ENCODE data around the gene SFPQ.
"Not testable (repeated sequence)": the region's sequence is repeated elsewhere in the genome, so short reads cannot be mapped to it uniquely, and the experiment has no call there.

Gene SFPQ, protein sequence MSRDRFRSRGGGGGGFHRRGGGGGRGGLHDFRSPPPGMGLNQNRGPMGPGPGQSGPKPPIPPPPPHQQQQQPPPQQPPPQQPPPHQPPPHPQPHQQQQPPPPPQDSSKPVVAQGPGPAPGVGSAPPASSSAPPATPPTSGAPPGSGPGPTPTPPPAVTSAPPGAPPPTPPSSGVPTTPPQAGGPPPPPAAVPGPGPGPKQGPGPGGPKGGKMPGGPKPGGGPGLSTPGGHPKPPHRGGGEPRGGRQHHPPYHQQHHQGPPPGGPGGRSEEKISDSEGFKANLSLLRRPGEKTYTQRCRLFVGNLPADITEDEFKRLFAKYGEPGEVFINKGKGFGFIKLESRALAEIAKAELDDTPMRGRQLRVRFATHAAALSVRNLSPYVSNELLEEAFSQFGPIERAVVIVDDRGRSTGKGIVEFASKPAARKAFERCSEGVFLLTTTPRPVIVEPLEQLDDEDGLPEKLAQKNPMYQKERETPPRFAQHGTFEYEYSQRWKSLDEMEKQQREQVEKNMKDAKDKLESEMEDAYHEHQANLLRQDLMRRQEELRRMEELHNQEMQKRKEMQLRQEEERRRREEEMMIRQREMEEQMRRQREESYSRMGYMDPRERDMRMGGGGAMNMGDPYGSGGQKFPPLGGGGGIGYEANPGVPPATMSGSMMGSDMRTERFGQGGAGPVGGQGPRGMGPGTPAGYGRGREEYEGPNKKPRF

DNA sequence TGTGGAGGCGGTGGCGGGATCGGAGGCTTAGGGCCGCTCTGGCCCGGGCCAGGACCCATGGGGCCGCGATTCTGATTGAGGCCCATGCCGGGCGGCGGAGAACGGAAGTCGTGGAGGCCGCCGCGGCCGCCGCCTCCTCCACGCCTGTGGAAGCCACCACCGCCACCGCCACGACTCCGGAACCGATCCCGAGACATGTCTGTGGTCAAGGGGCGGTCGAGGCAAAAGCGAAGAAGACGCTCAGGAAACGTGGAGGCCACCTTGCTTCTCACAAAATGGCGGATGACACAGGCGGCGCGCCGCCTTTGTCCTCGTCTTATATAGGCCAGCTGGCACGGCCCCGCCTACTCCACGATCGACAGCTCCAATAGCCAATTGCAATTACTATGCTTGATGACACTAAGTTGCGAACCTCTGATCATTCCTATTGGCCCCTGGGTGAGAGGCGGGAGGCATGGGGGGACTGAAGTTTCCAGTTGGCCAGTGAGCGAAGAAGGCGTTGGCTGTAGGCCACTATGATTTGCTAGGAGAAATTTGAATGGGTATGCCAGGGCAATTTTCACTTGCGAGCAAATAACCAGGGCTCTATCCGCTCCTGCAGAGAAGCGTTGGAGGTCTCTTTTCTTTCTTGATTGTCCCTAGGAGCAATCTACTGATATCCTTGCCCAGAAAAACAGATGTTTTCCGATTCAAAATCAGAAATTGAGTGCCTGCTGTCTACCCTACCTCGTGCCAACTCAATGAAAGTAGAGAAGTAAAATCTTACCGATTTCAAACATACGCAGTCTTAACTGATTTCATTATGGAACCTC lies at the start of gene SFPQ:
SFPQ (minus strand) TSS at position 293 of the 812 bp plus-strand sequence; CDS start at position 197, 96 bp downstream.
- TF ChIP-seq, protein P1, sequence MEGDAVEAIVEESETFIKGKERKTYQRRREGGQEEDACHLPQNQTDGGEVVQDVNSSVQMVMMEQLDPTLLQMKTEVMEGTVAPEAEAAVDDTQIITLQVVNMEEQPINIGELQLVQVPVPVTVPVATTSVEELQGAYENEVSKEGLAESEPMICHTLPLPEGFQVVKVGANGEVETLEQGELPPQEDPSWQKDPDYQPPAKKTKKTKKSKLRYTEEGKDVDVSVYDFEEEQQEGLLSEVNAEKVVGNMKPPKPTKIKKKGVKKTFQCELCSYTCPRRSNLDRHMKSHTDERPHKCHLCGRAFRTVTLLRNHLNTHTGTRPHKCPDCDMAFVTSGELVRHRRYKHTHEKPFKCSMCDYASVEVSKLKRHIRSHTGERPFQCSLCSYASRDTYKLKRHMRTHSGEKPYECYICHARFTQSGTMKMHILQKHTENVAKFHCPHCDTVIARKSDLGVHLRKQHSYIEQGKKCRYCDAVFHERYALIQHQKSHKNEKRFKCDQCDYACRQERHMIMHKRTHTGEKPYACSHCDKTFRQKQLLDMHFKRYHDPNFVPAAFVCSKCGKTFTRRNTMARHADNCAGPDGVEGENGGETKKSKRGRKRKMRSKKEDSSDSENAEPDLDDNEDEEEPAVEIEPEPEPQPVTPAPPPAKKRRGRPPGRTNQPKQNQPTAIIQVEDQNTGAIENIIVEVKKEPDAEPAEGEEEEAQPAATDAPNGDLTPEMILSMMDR (IDR thresholded peaks at IDR 0.05; ENCODE audit: insufficient read depth, low read depth, low read length, missing control alignments), result no peak
- H3K4me3 ChIP-seq (ENCODE audit: low read depth, low read length), result peak within 1 kb of the TSS; percentile 90
- DNase-seq (ENCODE audit: low read depth), result peak; percentile 99

DNA sequence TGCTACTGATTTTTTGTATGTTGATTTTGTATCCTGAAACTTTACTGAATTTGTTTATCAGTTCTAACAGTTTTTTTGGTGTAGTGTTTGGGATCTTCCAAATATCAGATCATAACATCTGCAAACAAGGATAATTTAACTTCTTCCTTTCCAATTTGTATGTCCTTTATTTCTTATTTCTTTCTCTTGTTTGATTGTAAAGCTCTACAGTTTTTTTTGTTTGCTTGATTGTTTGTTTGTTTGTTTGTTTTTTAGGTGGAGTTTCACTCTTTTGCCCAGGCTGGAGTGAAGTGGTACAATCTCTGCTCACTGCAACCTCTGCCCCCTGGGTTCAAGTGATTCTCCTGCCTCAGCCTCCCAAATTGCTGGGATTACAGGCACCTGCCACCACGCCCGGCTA lies 43.8 kb upstream of the SFPQ start:
- DNase-seq (ENCODE audit: low read depth); H3K4me3 ChIP-seq (ENCODE audit: low read depth, low read length): not testable (repeated sequence)

DNA sequence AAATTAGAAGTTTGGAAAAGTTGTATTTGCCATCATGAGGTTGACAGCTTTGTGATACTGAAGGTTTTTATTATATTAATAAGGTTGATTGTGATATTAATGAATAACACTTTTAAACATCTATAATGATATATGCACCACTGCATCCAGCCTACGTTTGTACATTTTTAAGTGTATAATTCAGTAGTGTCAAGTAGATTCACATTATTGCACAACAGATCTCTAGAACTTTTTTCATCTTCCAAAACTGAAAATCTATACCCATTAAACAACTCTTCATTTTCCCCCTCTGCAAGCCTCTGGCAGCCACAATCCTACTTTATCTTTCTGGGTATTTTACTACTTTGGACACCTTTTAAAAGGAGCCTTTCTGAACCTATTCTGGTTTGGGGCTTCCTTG lies 38.3 kb upstream of the SFPQ start:
- DNase-seq (ENCODE audit: low read depth), result no peak
- H3K4me3 ChIP-seq (ENCODE audit: low read depth, low read length), result no peak overlapping the region
- TF ChIP-seq, protein P1 (IDR thresholded peaks at IDR 0.05; ENCODE audit: insufficient read depth, low read depth, low read length, missing control alignments), result no peak

DNA sequence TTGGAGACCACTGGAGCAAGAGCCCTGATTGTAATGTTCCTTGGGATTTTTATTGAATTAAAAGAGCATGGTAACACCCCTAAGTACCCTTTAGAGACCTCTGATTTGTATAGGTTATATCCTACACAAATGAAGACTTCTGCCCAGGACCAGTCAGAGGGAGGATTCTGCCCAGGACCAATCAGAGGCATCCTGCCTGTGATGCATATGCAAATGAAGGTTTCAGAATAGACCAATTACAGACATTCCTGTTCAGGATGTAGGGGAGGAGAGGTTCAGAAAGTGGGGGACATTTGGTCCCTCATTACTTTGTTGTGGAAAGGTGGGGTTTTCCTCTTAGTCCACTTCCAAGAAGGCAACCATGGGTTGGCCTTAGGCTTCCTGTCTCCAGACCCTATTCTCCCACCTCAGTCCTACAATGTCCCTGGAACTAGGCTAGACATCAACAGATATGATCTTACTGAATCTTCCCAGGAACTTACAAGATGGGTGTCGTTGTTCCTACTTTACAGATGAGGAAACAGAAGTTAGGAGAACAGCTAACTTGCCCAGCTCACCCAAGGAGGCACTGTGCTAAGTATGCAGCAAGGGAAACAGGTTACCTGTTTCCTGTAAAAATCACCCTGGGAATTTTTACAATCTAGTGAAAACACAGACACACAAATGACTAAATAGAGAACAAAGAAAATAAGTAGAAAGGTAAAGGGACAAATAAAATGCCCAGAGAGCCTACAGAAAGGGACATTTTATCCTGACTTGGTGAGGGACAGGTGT lies 36.8 kb upstream of the SFPQ start:
- DNase-seq (ENCODE audit: low read depth), result peak; percentile 44
- TF ChIP-seq, protein P1 (IDR thresholded peaks at IDR 0.05; ENCODE audit: insufficient read depth, low read depth, low read length, missing control alignments), result no peak
- H3K4me3 ChIP-seq (ENCODE audit: low read depth, low read length), result no peak overlapping the region

DNA sequence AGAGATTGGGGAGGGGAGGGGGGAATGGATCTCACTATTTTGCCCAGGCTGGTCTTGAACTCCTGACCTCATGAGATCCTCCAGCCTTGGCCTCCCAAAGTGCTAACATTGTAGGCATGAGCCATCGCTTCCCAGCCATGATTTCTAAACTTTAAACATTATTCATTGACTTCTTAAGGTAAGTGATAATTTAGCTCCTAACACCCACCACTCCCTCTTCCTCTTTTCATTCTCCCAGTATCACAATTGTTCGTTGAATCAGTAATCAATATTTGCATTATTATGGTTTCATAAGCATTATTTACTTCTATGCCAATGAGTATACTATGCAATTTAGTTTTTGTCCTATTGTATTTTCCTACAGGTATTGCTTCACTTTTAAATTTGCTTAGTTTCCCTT lies 33.6 kb upstream of the SFPQ start:
- TF ChIP-seq, protein P1 (IDR thresholded peaks at IDR 0.05; ENCODE audit: insufficient read depth, low read depth, low read length, missing control alignments), result no peak
- no peak overlapping the region for H3K4me3 ChIP-seq (ENCODE audit: low read depth, low read length)
- DNase-seq (ENCODE audit: low read depth), result no peak

DNA sequence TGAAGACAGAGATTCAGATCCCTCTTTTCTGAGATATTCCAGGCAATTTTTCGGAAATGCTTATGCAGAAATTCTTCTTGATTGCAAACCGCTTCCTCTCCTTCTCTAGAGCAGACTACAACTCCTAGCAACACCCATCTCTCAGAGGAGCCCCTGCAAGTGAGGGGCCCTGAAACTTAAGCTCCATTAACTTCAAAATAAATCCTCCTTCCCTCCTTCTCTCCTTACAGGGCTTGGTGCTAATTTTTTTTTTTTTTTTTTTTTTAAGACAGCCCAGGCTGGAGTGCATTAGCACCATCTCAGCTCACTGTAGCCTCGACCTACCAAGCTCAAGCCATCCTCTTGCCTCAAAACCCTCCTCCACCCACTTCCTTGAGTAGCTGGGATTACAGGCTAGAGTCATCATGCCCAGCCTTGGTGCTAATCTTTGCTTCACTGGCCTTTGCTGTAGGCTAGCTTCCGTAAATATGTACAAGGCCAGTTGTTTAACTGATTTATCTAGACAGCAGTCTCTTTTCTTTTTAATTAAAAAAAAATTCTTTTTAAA lies 30.2 kb upstream of the SFPQ start:
- TF ChIP-seq, protein P1 (IDR thresholded peaks at IDR 0.05; ENCODE audit: insufficient read depth, low read depth, low read length, missing control alignments), result no peak
- H3K4me3 ChIP-seq (ENCODE audit: low read depth, low read length), result no peak overlapping the region
- DNase-seq (ENCODE audit: low read depth), result no peak
